Measurements from ENCODE around the gene ASPG.

DNA sequence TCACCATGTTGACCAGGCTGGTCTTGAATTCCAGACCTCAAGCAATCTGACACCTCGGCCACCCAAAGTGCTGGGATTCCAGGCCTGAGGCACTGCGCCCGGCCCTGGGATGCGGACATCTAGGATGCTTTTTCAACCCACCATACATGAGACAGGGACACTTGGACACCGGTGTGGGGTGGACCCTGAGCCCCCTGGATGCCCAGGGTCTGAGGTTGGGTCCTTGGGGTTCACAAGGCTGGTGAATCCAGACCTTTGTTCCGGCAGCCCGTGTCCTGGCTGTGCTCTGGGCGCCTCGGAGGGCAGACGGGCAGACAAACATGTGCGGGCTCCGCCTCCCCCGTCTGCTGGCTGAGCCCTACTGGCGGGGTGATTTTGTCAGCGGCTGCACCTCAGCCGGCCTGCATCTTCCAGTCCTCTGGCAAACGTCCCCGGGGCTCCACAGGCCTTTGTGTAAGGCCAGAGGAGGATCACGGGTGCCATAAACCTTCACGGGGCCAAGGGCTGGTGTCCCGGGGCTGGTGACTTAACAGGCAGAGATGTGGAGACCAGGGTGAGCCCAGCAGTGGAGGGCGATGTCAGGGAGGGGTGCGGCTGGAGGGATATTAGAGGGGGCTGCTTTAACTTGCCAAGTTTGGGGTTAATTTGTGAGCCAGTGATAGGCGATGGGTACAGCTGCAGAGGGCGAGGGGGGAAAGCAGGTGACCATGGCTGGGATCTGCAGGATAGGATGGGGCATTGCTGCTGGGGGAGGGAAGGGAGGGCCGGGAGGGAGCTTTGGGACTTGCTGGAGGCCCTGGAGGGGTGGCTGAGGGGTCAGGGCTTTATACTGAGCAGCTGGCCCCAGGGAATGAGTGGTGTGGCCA, 5.8 kb downstream of the ASPG start:
- TF ChIP-seq, protein P1, sequence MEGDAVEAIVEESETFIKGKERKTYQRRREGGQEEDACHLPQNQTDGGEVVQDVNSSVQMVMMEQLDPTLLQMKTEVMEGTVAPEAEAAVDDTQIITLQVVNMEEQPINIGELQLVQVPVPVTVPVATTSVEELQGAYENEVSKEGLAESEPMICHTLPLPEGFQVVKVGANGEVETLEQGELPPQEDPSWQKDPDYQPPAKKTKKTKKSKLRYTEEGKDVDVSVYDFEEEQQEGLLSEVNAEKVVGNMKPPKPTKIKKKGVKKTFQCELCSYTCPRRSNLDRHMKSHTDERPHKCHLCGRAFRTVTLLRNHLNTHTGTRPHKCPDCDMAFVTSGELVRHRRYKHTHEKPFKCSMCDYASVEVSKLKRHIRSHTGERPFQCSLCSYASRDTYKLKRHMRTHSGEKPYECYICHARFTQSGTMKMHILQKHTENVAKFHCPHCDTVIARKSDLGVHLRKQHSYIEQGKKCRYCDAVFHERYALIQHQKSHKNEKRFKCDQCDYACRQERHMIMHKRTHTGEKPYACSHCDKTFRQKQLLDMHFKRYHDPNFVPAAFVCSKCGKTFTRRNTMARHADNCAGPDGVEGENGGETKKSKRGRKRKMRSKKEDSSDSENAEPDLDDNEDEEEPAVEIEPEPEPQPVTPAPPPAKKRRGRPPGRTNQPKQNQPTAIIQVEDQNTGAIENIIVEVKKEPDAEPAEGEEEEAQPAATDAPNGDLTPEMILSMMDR (tag by site-specific recombination; IDR thresholded peaks at IDR 0.05): no peak
- no peak for TF ChIP-seq ZNF274 (IDR thresholded peaks at IDR 0.05; ENCODE audit: low read length)
- TF ChIP-seq ZNF274 (tag by site-specific recombination; IDR thresholded peaks at IDR 0.05; ENCODE audit: borderline replicate concordance): no peak

Measured in HEK293 (cell line).